Measurements from ENCODE around the gene TMEM143.
"Not testable (repeated sequence)": the region's sequence is repeated elsewhere in the genome, so short reads cannot be mapped to it uniquely, and the experiment has no call there.

Gene TMEM143

GRCh38 chr19:48391100-48392005 is 27.6 kb upstream of the TMEM143 start, which contains the start of gene KDELR1:
Gene KDELR1, minus strand, starts transcription at chr19:48391551. Its CDS starts 193 bp downstream, at chr19:48391358.
- DNase-seq (ENCODE audit: low spot score) = peak; percentile 90

GRCh38 chr19:48390188-48391099 is 26.7 kb upstream of the TMEM143 start:
- DNase-seq (ENCODE audit: low spot score) = peak; percentile 67

- DNase-seq (ENCODE audit: low spot score) = no peak
These were observed 23.2 kb upstream of the TMEM143 start for GRCh38 chr19:48386981-48387380.

- no peak for DNase-seq (ENCODE audit: low spot score)
These were observed 21.8 kb upstream of the TMEM143 start for GRCh38 chr19:48385461-48386087.

GRCh38 chr19:48382286-48382685 is 18.5 kb upstream of the TMEM143 start:
- DNase-seq (ENCODE audit: low spot score) = no peak

GRCh38 chr19:48381178-48381950 is 17.6 kb upstream of the TMEM143 start:
- no peak for DNase-seq (ENCODE audit: low spot score)

GRCh38 chr19:48379058-48379457 is 15.3 kb upstream of the TMEM143 start:
- no peak for DNase-seq (ENCODE audit: low spot score)

- DNase-seq (ENCODE audit: low spot score) = no peak
These were observed 14.4 kb upstream of the TMEM143 start for GRCh38 chr19:48378194-48378570.

- no peak for DNase-seq (ENCODE audit: low spot score)
These were observed 9.8 kb upstream of the TMEM143 start for GRCh38 chr19:48373567-48373966.

GRCh38 chr19:48372904-48373303 is 9.2 kb upstream of the TMEM143 start:
- DNase-seq (ENCODE audit: low spot score) = no peak

GRCh38 chr19:48371771-48372170 is 8.0 kb upstream of the TMEM143 start:
- DNase-seq (ENCODE audit: low spot score) = not testable (repeated sequence)

- no peak for DNase-seq (ENCODE audit: low spot score)
These were observed 7.6 kb upstream of the TMEM143 start for GRCh38 chr19:48371367-48371766.

GRCh38 chr19:48370955-48371354 is 7.2 kb upstream of the TMEM143 start:
- DNase-seq (ENCODE audit: low spot score) = no peak

- no peak for DNase-seq (ENCODE audit: low spot score)
These were observed 5.2 kb upstream of the TMEM143 start for GRCh38 chr19:48368936-48369335.

GRCh38 chr19:48367855-48368254 is 4.1 kb upstream of the TMEM143 start:
- no peak for DNase-seq (ENCODE audit: low spot score)

- no peak for DNase-seq (ENCODE audit: low spot score)
These were observed 1.9 kb upstream of the TMEM143 start for GRCh38 chr19:48365602-48366001.

- DNase-seq (ENCODE audit: low spot score) = no peak
These were observed 1.0 kb upstream of the TMEM143 start for GRCh38 chr19:48364598-48365348.

- no peak for DNase-seq (ENCODE audit: low spot score)
These were observed 285 bp downstream of the TMEM143 start for GRCh38 chr19:48363500-48363809.

- peak; percentile 98 for DNase-seq (ENCODE audit: low spot score)
These were observed 832 bp downstream of the TMEM143 start for GRCh38 chr19:48362716-48363499.

- no peak for DNase-seq (ENCODE audit: low spot score)
These were observed 1.8 kb downstream of the TMEM143 start for GRCh38 chr19:48361912-48362311.

All from Ammon's horn (tissue), 1 donor.